Chondrocyte (in vitro differentiated cells): ENCODE measurements around the gene VTN. TPM values are rescaled to one million over a fixed set of nuclear protein-coding genes. Genes with fewer than 3 reads are reported as not detected.
"Not testable (repeated sequence)": the region's sequence is repeated elsewhere in the genome, so short reads cannot be mapped to it uniquely, and the experiment has no call there.

Source experiments
- DNase-seq: peaks from one replicate; pipeline ENCODE4 v3.0.0; 2021; ENCODE audit warnings: mixed read lengths, low spot score
- H3K27ac Mint-ChIP-seq: one replicate; pipeline ENCODE4 v1.8.0; 2021; ENCODE audit warnings: mild to moderate bottlenecking, moderate library complexity, mixed read lengths; ENCODE audit not compliant: unreplicated experiment
- H3K27me3 Mint-ChIP-seq: 2 replicates; pipeline ENCODE4 v1.8.0; 2021; ENCODE audit warnings: low read depth, mixed read lengths
- H3K36me3 Mint-ChIP-seq: 2 replicates; pipeline ENCODE4 v1.8.0; 2021; ENCODE audit warnings: low read depth, mixed read lengths
- H3K4me1 Mint-ChIP-seq: 2 replicates; pipeline ENCODE4 v1.8.0; 2021; ENCODE audit warnings: low read depth, mild to moderate bottlenecking, mixed read lengths
- H3K4me3 Mint-ChIP-seq: one replicate; pipeline ENCODE4 v1.8.0; 2021; ENCODE audit warnings: mild to moderate bottlenecking, moderate library complexity, mixed read lengths; ENCODE audit not compliant: unreplicated experiment
- H3K9me3 Mint-ChIP-seq: 2 replicates; pipeline ENCODE4 v1.8.0; 2021; ENCODE audit warnings: low read depth, mixed read lengths
- total RNA-seq: library from RNA; stranded (reverse); gene quantifications from 3 replicates; pipeline ENCODE4 v1.2.1, GENCODE V29; 2021
- TF ChIP-seq, protein P1 (sequence below): fragments of 200-600 bp; sonication (generic); IDR thresholded peaks from 2 replicates; pipeline ENCODE4 v1.5.0; 2021; ENCODE audit warnings: antibody characterized with exemption, mild to moderate bottlenecking, moderate library complexity

VTN gene
- total RNA-seq, 1 donor from 2014 or later: 0.55 TPM

DNA sequence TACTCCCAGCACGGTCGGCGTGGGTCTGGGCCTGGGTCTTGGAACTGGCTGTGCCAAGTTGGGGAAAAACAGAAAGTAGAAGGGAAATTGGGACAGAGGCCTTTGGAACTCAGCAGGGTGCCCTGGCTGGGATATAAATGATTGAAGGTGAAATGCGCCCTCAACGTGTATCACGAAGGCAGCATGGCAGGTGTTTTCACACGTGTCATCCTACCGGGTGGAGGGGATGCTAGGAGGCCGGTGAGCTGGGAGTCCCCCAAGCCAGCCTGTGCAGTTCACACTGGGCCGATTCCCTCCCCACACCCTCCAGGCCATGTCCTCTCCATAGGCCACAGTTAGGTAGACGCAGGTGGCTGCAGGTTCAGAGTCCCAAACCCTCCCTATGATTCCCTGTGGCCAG lies 28.6 kb downstream of the VTN start:
- Mint-ChIP-seq H3K4me1 (peaks cover 42% of the 10 kb centered on the region), H3K4me3 (no peak overlapping the region), H3K27me3 (no peaks in the 10 kb centered on the region), H3K9me3 (no peaks in the 10 kb centered on the region), H3K27ac (no peak overlapping the region), H3K36me3 (peaks cover 29% of the 10 kb centered on the region)
- DNase-seq: no peak
- TF ChIP-seq, protein P1, sequence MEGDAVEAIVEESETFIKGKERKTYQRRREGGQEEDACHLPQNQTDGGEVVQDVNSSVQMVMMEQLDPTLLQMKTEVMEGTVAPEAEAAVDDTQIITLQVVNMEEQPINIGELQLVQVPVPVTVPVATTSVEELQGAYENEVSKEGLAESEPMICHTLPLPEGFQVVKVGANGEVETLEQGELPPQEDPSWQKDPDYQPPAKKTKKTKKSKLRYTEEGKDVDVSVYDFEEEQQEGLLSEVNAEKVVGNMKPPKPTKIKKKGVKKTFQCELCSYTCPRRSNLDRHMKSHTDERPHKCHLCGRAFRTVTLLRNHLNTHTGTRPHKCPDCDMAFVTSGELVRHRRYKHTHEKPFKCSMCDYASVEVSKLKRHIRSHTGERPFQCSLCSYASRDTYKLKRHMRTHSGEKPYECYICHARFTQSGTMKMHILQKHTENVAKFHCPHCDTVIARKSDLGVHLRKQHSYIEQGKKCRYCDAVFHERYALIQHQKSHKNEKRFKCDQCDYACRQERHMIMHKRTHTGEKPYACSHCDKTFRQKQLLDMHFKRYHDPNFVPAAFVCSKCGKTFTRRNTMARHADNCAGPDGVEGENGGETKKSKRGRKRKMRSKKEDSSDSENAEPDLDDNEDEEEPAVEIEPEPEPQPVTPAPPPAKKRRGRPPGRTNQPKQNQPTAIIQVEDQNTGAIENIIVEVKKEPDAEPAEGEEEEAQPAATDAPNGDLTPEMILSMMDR: no peak

DNA sequence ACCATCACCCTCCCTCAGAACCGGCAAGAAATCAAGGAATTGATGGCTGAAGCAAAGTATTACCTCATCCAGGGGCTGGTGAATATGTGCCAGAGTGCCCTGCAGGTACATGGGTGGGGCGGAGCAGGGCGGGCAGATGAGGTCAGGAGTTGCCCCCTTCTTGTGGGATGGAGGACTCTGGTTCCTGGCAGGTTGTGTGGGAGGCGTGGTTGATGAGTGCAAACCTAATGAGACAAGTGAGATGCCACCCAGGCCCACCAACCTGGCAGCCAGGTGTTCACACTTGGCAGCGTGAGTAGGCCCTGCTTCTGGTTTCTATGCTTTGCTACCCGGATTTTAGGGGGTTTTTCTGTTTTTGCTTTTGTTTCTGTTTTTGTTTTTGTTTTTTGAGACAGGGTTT lies 29.7 kb downstream of the VTN start:
- H3K4me1 Mint-ChIP-seq: peaks cover 35% of the 10 kb centered on the region
- TF ChIP-seq, protein P1: no peak
- peaks cover 26% of the 10 kb centered on the region for H3K36me3 Mint-ChIP-seq
- H3K4me3 Mint-ChIP-seq: no peak overlapping the region
- no peak overlapping the region for H3K27ac Mint-ChIP-seq
- no peak for DNase-seq
- no peaks in the 10 kb centered on the region for H3K9me3 Mint-ChIP-seq
- no peaks in the 10 kb centered on the region for H3K27me3 Mint-ChIP-seq

DNA sequence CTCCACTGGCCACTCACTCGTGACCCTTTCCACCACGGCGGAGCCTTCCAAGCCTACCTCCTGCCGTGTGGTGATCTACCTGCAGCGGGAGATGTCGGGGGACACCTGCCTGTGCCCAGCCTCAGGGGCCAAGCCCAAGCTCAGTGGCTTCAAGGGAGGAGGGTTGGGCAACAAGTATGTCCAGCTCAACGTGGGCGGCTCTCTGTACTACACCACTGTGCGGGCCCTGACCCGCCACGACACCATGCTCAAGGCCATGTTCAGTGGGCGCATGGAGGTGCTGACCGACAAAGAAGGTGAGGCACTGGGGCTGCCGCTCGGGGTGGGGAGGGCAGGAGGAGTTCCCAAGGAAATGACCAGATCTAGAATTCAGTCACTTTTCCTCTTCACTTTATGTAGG lies 30.7 kb downstream of the VTN start:
- DNase-seq: peak; percentile 94
- Mint-ChIP-seq H3K4me1 (peaks cover 36% of the 10 kb centered on the region), H3K27ac (peak overlapping the region; percentile 17), H3K27me3 (no peaks in the 10 kb centered on the region), H3K9me3 (no peaks in the 10 kb centered on the region), H3K36me3 (peaks cover 24% of the 10 kb centered on the region), H3K4me3 (no peak overlapping the region)
- TF ChIP-seq, protein P1: no peak

DNA sequence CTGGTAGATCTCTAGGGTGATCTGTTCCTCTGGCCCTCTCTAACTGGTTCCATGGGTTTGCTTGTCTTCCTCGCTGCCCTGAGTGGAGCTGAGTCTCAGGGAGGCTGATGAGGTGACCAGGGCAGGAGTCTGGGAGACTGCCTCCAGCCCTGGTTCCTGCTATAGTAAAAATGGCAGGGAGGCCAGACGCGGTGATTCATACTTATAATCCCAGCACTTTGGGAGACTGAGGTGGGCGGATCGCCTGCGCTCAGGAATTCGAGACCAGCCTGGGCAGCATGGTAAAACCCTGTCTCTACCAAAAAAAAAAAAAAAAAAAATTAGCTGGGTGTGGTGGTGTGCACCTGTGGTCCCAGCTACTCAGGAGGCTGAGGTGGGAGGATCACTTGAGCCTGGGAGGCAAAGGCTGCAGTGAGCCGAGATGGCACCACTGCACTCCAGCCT lies 31.3 kb downstream of the VTN start:
- peak; percentile 64 for DNase-seq
- H3K4me3 Mint-ChIP-seq: peak overlapping the region; percentile 55
- peaks cover 42% of the 10 kb centered on the region for H3K4me1 Mint-ChIP-seq
- H3K27me3 Mint-ChIP-seq, H3K9me3 Mint-ChIP-seq: not testable (repeated sequence)
- H3K27ac Mint-ChIP-seq: peak overlapping the region; percentile 99
- peaks cover 20% of the 10 kb centered on the region for H3K36me3 Mint-ChIP-seq

DNA sequence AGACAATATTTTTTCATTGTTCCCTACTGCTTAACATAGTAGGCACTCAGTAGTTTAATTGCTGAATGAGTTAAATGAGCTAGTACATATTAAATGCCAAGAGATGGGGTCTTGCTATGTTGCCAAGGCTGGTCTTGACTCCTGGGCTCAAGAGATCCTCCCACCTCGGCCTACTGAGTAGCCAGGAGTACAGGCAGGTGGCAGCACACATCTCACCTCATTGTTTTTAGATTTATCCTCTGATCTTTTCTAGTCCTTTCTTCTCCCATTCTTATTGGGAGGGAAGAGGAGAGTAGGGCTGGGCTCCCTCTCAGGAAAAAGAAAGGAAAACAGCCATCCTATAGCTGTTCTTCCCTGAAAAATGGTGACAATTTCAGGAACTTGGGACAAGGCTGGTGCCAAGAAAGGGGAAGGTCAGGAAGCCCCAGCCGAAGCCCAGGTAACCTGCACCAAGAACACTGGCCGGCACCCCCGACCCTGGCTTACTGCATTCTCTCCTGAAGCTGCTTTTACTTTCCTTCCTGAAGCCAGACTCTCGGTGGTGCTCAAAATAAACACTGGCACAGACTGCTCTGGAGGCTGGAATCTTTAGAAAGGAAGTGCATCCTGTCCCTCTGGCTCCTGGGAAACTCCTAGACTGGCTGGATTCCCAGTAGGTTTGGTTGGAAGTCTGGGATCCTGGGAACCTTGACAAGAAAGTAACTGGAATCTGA lies 31.9 kb downstream of the VTN start:
- TF ChIP-seq, protein P1: peak; percentile 14
- no peak for DNase-seq
- Mint-ChIP-seq H3K27me3 (no peaks in the 10 kb centered on the region), H3K27ac (peak overlapping the region; percentile 99), H3K36me3 (peaks cover 20% of the 10 kb centered on the region), H3K4me3 (peak overlapping the region; percentile 55), H3K4me1 (peaks cover 48% of the 10 kb centered on the region), H3K9me3 (no peaks in the 10 kb centered on the region)
